ENCODE results near the gene C2CD4A.
A peak's percentile ranks its signal among the peaks of the same experiment; 100 is the strongest.
"Not testable (repeated sequence)": the region's sequence is repeated elsewhere in the genome, so short reads cannot be mapped to it uniquely, and the experiment has no call there.

C2CD4A gene

GRCh38 chr15:62066663-62067447 lies at the start of gene C2CD4A:
Gene C2CD4A, plus strand, starts transcription at chr15:62066977. Its CDS starts 637 bp downstream, at chr15:62067614.
- DNase-seq (ENCODE audit: low spot score), result peak; percentile 67

- DNase-seq (ENCODE audit: low spot score), result no peak
These were observed 46.1 kb upstream of the C2CD4A start for GRCh38 chr15:62020576-62021160.

DNA sequence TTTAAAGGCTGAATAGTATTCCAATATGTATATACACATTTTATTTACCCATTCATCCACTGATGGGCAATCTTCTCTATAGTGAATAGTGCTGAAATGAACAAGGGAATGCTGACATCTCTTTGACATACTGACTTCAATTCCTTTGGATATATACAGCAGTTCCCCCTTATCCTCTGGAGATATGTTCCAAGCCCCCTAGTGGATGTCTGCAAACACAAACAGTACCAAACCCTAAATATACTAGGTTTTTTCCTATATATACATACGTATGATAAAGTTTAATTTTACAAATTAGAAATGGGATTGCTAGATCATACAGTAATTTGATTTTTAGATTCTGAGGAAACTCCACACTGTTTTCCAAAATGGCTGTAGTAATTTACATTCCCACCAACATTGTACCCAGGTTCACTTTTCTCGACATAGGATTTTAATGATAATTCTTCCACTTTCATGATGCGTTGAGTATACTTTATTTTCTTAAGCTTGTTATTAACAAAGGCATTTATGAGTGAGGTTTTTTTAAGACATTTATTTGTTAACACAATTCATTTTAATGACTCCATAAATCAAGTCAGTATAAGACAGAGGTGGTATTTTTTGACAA lies 44.7 kb upstream of the C2CD4A start:
- peak; percentile 4 for DNase-seq (ENCODE audit: low spot score)

- DNase-seq (ENCODE audit: low spot score), result no peak
These were observed 40.1 kb upstream of the C2CD4A start for GRCh38 chr15:62026487-62027262.

- no peak for DNase-seq (ENCODE audit: low spot score)
These were observed 39.6 kb upstream of the C2CD4A start for GRCh38 chr15:62027263-62027565.

- no peak for DNase-seq (ENCODE audit: low spot score)
These were observed 38.9 kb upstream of the C2CD4A start for GRCh38 chr15:62027916-62028315.

- DNase-seq (ENCODE audit: low spot score), result no peak
These were observed 31.4 kb upstream of the C2CD4A start for GRCh38 chr15:62035256-62035924.

DNA sequence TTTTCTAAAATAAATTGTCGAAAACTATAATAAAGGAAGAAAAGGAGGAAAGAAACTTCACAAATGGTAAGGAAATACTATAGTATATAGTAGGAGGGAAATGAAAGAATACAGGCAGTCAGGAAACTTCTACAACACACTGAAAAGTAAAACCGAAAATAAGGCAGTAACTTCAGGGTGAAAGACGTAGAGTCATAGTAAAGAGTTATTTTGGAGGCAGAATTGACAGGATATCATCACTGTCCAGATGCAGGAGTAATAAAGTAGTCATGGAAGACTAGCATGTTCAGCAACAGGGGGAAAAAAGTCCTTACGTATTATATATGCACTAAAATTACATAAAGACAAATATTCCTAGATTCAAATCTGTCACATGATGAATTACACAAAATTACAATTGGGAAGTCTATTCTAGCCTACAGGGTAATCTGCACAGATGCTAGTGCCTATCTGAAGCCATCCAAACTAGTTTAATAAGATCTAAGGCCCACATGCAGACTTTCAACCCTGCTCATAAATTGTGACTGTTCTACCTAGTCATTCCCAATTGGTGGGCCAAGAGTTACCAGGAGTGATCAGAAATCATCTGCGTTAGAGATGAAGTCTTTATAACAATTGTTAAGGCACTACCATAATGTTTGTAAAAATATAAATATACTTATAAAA lies 20.6 kb upstream of the C2CD4A start:
- no peak for DNase-seq (ENCODE audit: low spot score)

GRCh38 chr15:62047282-62047827 lies 19.4 kb upstream of the C2CD4A start:
- DNase-seq (ENCODE audit: low spot score), result no peak

DNA sequence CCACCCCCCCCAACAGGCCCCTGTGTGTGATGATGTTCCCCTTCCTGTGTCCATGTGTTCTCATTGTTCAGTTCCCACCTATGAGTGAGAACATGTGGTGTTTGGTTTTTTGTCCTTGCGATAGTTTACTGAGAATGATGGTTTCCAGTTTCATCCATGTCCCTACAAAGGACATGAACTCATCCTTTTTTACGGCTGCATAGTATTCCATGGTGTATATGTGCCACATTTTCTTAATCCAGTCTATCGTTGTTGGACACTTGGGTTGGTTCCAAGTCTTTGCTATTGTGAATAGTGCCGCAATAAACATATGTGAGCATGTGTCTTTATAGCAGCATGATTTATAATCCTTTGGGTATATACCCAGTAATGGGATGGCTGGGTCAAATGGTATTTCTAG lies 18.5 kb upstream of the C2CD4A start:
- DNase-seq (ENCODE audit: low spot score), result not testable (repeated sequence)

- no peak for DNase-seq (ENCODE audit: low spot score)
These were observed 16.7 kb upstream of the C2CD4A start for GRCh38 chr15:62050115-62050514.

DNA sequence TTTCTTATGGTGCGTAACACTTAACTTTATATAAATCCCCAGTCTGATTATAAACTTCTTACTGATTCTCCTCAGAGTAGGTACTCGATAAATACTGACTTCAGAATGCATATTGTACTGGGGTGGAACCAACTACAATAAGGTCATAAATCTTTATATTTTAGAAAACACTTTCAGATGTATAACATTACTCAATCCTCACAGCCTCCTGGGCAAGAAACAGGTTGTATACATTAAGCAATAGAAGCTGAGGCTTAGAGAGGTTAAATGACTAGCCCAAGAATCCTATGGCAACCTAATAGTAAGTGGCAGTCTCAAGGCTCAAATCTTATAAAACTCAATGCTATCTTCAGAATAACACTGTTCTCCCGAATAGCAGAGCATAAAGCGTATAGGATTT lies 15.6 kb upstream of the C2CD4A start:
- DNase-seq (ENCODE audit: low spot score), result no peak

DNA sequence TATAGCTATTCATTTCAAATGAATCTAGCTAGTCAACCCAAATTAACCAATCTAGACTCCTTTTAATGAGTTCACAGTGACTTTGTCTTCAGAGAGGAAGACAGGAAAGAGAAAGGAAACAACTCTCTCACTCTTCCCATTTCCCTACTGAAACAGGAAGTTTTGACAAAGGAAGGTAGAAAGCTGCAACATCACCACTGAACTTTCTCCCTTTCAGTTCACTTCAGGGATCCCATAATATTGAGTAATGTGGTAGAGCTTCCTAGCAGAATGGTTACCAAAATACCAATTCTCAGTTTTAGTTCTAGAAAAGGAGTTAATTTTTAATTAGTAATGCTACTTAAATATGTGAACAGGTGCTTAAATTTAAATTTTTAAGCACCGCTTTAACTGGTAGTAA lies 14.1 kb upstream of the C2CD4A start:
- no peak for DNase-seq (ENCODE audit: low spot score)

- DNase-seq (ENCODE audit: low spot score), result no peak
These were observed 13.2 kb upstream of the C2CD4A start for GRCh38 chr15:62053439-62054085.

- DNase-seq (ENCODE audit: low spot score), result no peak
These were observed 11.8 kb upstream of the C2CD4A start for GRCh38 chr15:62054979-62055378.

DNA sequence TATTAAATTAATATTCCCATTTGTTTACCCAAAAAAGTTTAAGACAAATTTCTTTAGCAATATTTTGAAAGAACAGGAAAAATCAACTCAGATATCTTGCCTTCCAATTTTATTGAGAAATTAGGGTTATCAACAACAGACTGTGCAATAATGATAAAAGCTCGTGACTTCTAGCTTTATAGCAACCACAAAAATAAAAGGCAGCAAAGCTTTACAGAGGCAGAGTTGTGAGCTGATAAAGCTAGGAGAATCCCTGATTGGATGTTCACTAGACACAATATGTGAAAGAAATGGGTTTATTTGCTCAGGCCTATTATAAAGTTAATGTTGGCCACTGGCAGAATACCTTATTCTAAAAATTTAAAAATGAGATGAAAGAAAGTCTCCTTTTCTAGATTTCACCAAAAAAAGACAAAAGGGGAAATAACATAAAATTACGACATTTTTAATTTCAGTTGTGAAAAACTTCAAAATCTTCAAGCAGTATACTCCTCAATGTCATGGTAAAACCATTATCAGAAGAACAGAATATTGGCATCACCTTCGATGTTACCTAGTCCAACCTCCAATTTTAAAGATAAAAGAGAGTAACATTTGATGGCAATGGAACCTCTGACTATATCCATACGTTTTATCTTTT lies 9.3 kb upstream of the C2CD4A start:
- DNase-seq (ENCODE audit: low spot score), result no peak

DNA sequence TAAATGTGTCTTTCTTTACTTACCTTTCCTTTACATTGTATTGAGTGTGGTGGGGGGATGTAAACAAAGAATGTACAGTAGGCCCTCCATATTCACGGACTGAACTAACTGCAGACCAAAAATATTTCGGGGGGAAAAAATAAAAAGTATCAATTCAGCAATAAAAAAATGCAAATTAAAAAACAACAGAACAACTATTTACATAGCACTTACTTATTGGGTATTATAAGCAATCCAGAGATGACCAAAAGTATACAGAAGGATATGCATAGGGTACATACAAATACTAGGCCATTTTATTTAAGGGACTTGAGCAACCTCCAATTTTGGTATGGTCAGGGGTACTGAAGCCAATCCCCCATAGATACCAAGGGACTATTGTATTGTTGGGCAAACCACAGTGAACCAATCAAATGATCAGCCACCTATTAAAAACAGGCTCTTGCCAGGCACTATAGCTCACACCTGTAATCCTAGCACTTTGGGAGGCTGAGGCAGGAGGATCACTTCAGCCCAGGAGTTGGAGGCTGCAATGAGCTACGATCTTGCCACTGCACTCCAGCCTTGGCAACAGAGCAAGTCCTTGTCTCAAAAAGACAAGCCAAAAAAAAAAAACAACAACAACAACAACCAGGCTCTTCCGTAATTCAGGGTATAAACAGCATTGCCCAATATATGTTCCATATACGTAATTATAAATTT lies 8.3 kb upstream of the C2CD4A start:
- DNase-seq (ENCODE audit: low spot score), result no peak

GRCh38 chr15:62059108-62059815 lies 7.5 kb upstream of the C2CD4A start:
- no peak for DNase-seq (ENCODE audit: low spot score)

DNA sequence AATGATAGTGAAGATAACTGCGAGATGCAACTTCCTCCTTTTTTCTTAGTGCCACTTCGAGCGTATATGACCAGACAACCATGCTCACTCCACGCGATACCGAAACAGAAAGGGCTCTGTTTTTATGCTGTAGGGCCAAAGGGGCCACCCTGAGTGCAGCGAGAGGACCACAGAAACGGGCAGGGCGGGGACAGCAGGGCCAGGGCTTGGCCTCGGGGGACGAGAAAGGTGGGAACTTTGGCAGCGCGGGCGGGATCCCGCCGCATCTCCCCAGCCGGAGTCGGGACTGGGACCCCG lies 7.0 kb upstream of the C2CD4A start:
- DNase-seq (ENCODE audit: low spot score), result peak; percentile 39

All from HuH-7 (cell line).